Tibial nerve (tissue), 4 donors: ENCODE measurements around the gene KLHL5. TPM values are rescaled to one million over a fixed set of nuclear protein-coding genes. Genes with fewer than 3 reads are reported as not detected.

ENCODE experiments used
- DNase-seq, 2 donors: peaks; one replicate each; pipeline ENCODE4 v3.0.0-alpha.2; 2019; ENCODE audit warnings: low spot score in 2 of 2
- H3K27ac ChIP-seq, 4 donors: fragments of 200-600 bp; sonication (generic) in 3 of 4; one replicate each; pipeline ENCODE4 v1.5.1; 2017 to 2019; ENCODE audit warnings: mild to moderate bottlenecking in 1 of 4
- H3K27me3 ChIP-seq, 2 donors: fragments of 200-600 bp; sonication (generic) in 1 of 2; one replicate each; pipeline versions ENCODE4 v1.5.1 to v1.6.0; 2017 to 2019
- H3K36me3 ChIP-seq, 3 donors: fragments of 200-600 bp; sonication (generic); one replicate each; pipeline ENCODE4 v1.5.1; 2018 to 2019
- H3K4me1 ChIP-seq, 4 donors: fragments of 200-600 bp; sonication (generic) in 3 of 4; one replicate each; pipeline ENCODE4 v1.5.1; 2017 to 2019
- H3K4me3 ChIP-seq, 4 donors: fragments of 200-600 bp; sonication (generic) in 3 of 4; one replicate each; pipeline ENCODE4 v1.5.1; 2017 to 2019; ENCODE audit warnings: mild to moderate bottlenecking in 1 of 4, moderate library complexity in 1 of 4
- H3K9me3 ChIP-seq, 4 donors: fragments of 200-600 bp; sonication (generic) in 3 of 4; one replicate each; pipeline ENCODE4 v1.5.1; 2017 to 2019
- EP300 ChIP-seq, 2 donors: sonication (generic); formaldehyde crosslinking; IDR thresholded peaks; one replicate each; pipeline ENCODE4 v1.6.1; 2017; ENCODE audit warnings: antibody characterized with exemption in 2 of 2, mild to moderate bottlenecking in 1 of 2
- POLR2A ChIP-seq, 2 donors: fragments of 450-650 bp; IDR thresholded peaks; one replicate each; pipeline ENCODE4 v1.6.1; 2017; ENCODE audit warnings: antibody characterized with exemption in 2 of 2, mild to moderate bottlenecking in 2 of 2, moderate library complexity in 2 of 2
- WGBS, 2 donors: methylation state at CpG; one replicate each; pipeline ENCODE4 v1.1.5; 2018; 5-methylcytosine and 5-hydroxymethylcytosine counted together
- total RNA-seq, 4 donors: library from RNA; depleted of rRNA; stranded (reverse); fragments of >200 nt; gene quantifications; one replicate each; pipeline ENCODE4 v1.1.0, GENCODE V29; 2016
- TF ChIP-seq, protein P1 (sequence below), 5 experiments: fragments of 200-600 bp in 3 of 5; fragments of 450-650 bp in 2 of 5; sonication (generic) in 3 of 5; IDR thresholded peaks; one replicate each; pipeline ENCODE4 v1.5.1; 2016 to 2019; ENCODE audit warnings: antibody characterized with exemption in 5 of 5, mild to moderate bottlenecking in 3 of 5, moderate library complexity in 2 of 5

KLHL5 gene
- total RNA-seq, 4 donors from 2014 or later: 18.8 to 34.5 (median 27.5) TPM

DNA sequence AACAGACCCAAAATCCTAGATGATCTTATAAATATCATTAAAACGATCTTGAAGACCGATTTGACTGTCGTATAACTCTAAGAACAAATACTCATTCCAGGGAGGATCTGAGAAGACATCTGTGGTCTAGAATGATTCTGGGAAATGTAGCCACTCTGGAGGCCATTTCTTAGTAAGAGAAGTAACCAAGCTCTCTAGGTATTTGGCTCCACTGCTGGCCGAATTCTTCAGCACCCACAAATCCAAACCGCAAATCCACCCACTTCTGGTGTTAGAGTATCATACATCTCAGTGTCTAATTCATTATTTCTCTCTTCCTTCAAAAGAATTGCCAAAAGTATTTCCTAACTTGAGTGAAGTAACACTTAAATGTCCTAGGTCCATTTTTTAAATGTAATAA, 23.9 kb downstream of the KLHL5 start:
- TF ChIP-seq POLR2A (IDR thresholded peaks at IDR 0.05) (no peak), EP300 (IDR thresholded peaks at IDR 0.05) (no peak)
- TF ChIP-seq, protein P1, sequence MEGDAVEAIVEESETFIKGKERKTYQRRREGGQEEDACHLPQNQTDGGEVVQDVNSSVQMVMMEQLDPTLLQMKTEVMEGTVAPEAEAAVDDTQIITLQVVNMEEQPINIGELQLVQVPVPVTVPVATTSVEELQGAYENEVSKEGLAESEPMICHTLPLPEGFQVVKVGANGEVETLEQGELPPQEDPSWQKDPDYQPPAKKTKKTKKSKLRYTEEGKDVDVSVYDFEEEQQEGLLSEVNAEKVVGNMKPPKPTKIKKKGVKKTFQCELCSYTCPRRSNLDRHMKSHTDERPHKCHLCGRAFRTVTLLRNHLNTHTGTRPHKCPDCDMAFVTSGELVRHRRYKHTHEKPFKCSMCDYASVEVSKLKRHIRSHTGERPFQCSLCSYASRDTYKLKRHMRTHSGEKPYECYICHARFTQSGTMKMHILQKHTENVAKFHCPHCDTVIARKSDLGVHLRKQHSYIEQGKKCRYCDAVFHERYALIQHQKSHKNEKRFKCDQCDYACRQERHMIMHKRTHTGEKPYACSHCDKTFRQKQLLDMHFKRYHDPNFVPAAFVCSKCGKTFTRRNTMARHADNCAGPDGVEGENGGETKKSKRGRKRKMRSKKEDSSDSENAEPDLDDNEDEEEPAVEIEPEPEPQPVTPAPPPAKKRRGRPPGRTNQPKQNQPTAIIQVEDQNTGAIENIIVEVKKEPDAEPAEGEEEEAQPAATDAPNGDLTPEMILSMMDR (IDR thresholded peaks at IDR 0.05): no peak
- Histone ChIP-seq H3K27ac (no peak overlapping the region), H3K36me3 (peaks cover 0 to 21% (median 0%) of the 10 kb centered on the region in 3 donors), H3K4me1 (no peaks in the 10 kb centered on the region), H3K27me3 (no peaks in the 10 kb centered on the region), H3K9me3 (no peaks in the 10 kb centered on the region), H3K4me3 (no peak overlapping the region)
- 84 to 90% methylated on average over 5 of the region's 5 CpGs for WGBS, 2 donors
- DNase-seq: no peak

DNA sequence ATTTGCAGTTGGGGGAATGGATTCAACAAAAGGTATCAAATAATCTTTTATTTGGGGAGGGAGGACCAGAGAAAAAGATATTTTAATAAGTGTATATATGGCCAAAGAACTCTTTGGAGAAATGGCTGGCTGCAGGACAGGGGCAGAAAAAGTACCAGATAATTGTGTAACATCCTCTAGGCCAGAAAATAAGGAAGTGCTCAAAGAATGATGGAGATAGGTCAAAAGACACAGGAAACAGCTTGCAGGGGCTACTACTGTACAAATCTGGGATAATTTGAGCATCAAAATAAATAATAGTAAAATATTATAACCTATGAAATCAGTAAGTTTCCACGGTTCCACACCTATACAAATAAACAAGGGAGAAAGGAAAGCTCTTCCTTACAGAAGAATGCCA, 34.8 kb downstream of the KLHL5 start:
- H3K4me3 ChIP-seq: no peak overlapping the region
- TF ChIP-seq, protein P1 (IDR thresholded peaks at IDR 0.05): no peak
- TF ChIP-seq EP300 (IDR thresholded peaks at IDR 0.05) (no peak), POLR2A (IDR thresholded peaks at IDR 0.05) (no peak)
- no peaks in the 10 kb centered on the region for H3K9me3 ChIP-seq
- 88 to 93% methylated on average over 1 of the region's 1 CpG for WGBS, 2 donors
- H3K4me1 ChIP-seq: no peaks in the 10 kb centered on the region
- H3K36me3 ChIP-seq: peaks cover 0 to 21% (median 0%) of the 10 kb centered on the region in 3 donors
- no peak overlapping the region for H3K27ac ChIP-seq
- DNase-seq: no peak
- no peaks in the 10 kb centered on the region for H3K27me3 ChIP-seq

DNA sequence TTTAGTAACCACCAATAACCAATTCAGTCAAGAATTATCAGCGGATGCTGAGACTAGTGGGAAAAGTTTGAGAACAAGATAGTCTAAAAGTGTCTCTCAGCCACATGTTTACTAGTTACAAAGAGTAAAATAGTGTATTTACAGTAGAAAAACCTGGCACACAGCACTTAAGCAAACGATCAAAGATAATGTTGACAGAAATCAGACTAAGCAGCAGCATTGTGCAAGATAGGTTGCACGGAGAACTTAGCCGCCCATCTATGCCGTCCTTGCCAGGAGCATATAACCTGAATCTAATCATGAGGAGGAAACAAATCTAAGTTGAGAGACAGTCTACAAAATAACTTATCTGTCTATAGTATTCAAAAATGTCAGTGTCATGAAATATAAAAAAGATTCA, 35.3 kb downstream of the KLHL5 start:
- peaks cover 0 to 21% (median 0%) of the 10 kb centered on the region in 3 donors for H3K36me3 ChIP-seq
- TF ChIP-seq EP300 (IDR thresholded peaks at IDR 0.05): no peak
- TF ChIP-seq, protein P1 (IDR thresholded peaks at IDR 0.05): no peak
- no peak for TF ChIP-seq POLR2A (IDR thresholded peaks at IDR 0.05)
- WGBS, 2 donors: 93 to 96% methylated on average over 5 of the region's 5 CpGs
- H3K27ac ChIP-seq: no peak overlapping the region
- H3K27me3 ChIP-seq: no peaks in the 10 kb centered on the region
- no peaks in the 10 kb centered on the region for H3K9me3 ChIP-seq
- H3K4me3 ChIP-seq: no peak overlapping the region
- no peak for DNase-seq
- H3K4me1 ChIP-seq: no peaks in the 10 kb centered on the region

DNA sequence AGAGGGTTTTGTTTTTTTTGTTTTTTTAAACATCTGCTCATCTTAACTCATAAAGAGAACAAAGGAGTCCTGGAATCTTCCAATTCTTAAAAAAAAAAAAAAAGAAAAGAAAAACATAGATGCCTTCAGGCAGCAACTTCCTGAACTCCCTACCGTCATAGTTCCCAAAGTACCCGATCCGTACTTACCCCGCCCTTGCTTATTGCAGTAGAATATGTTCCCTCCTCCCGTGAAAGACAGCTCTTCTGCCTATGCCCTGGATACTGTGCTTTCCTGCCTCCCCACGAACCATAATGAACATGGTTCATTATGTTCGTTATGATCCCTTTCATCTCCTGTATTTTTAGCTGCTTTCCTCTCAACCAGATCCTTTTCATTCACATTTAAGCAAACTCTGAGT, 40.3 kb downstream of the KLHL5 start:
- Histone ChIP-seq H3K36me3 (peaks cover 0 to 33% (median 0%) of the 10 kb centered on the region in 3 donors), H3K4me1 (no peaks in the 10 kb centered on the region), H3K27me3 (no peaks in the 10 kb centered on the region), H3K27ac (no peak overlapping the region), H3K4me3 (no peak overlapping the region), H3K9me3 (no peaks in the 10 kb centered on the region)
- TF ChIP-seq POLR2A (IDR thresholded peaks at IDR 0.05): no peak
- TF ChIP-seq, protein P1 (IDR thresholded peaks at IDR 0.05): no peak
- TF ChIP-seq EP300 (IDR thresholded peaks at IDR 0.05): no peak
- DNase-seq: no peak
- 68 to 71% methylated on average over 7 of the region's 7 CpGs for WGBS, 2 donors

DNA sequence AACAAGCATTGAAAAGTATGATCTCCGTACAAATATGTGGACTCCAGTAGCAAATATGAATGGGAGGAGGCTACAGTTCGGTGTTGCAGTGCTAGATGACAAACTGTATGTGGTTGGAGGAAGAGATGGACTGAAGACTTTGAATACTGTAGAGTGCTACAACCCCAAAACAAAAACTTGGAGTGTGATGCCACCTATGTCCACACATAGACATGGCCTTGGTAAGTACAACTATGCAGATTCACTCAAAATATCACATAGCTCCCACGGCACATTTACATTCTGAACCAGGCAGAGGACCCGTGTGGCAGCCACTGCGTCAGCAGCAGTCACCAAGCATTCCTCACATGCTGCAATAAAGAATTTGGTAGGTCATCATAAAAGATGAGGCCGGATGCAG, 41.3 kb downstream of the KLHL5 start:
- Histone ChIP-seq H3K9me3 (no peaks in the 10 kb centered on the region), H3K27me3 (no peaks in the 10 kb centered on the region), H3K4me1 (no peaks in the 10 kb centered on the region), H3K27ac (no peak overlapping the region), H3K4me3 (no peak overlapping the region), H3K36me3 (peaks cover 0 to 35% (median 0%) of the 10 kb centered on the region in 3 donors)
- 81 to 84% methylated on average over 6 of the region's 6 CpGs for WGBS, 2 donors
- no peak for DNase-seq
- TF ChIP-seq, protein P1 (IDR thresholded peaks at IDR 0.05): no peak
- TF ChIP-seq EP300 (IDR thresholded peaks at IDR 0.05): no peak
- TF ChIP-seq POLR2A (IDR thresholded peaks at IDR 0.05): no peak
